NCI-H82 treated with DMSO at 0.1 percent for 48 hours (cell line): ENCODE measurements around the gene TP53.
"Not testable (repeated sequence)": the region's sequence is repeated elsewhere in the genome, so short reads cannot be mapped to it uniquely, and the experiment has no call there.

Source experiments
- DNase-seq: peaks from one replicate; lab custom pipeline; 2025; ENCODE audit not compliant: unreplicated experiment; lab: John Stamatoyannopoulos, UW

TP53 gene

GRCh38 chr17:7676533-7676932, 10.8 kb downstream of the TP53 start:
- no peak for DNase-seq

- DNase-seq: no peak
Observed at GRCh38 chr17:7674934-7675333, 12.4 kb downstream of the TP53 start.

DNA sequence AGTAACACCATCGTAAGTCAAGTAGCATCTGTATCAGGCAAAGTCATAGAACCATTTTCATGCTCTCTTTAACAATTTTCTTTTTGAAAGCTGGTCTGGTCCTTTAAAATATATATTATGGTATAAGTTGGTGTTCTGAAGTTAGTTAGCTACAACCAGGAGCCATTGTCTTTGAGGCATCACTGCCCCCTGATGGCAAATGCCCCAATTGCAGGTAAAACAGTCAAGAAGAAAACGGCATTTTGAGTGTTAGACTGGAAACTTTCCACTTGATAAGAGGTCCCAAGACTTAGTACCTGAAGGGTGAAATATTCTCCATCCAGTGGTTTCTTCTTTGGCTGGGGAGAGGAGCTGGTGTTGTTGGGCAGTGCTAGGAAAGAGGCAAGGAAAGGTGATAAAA, 14.1 kb downstream of the TP53 start:
- DNase-seq: no peak

DNA sequence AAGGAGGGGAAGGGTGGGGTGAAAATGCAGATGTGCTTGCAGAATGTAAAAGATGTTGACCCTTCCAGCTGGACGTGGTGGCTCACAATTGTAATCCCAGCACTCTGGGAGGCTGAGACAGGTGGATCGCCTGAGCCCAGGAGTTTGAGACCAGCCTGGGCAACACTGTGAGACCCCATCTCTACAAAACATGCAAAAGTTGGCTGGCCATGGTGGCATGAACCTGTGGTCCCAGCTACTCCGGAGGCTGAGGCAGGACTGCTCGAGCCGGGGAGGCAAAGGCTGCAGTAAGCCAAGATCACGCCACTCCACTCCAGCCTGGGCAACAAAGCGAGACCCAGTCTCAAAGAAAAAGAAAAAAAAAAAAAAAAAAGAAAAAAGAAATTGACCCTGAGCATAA, 18.8 kb downstream of the TP53 start:
- no peak for DNase-seq

DNA sequence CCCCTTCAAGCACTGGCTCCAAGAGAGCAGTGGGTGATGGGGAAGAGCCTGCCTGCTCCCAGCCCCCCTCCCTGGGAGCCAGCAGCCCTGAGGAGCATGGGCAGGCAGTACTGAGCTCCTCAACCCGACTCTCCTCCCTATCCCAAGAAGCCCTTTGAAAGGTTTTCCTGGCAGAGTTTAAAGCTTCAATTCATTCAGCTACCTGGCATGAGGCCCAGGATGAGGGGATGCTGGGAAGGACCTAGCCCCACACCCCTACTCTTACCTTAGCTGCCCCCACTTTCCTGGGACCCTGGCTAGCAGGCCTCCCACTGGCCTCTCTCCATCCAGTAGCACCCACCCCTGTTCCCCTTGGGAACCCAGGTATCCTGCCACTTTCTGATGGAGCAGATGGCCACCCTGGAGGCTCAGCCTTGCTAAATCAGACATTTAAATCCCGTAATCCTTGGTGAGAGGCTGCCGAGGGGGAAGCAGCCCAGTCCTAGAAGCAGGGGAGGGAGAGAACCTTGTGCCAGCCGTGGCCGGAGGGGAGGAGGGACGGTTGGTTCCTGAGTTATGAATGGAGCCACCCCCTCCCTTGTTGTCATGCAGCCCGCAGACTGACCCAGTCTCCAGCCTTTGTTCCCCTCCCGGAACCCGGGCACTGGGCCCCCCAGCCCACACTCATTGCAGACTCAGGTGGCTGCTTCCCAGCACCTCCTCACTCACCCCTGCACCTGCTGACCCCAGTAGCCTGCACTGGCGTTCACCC, 19.5 kb downstream of the TP53 start:
- peak; percentile 95 for DNase-seq

- peak; percentile 64 for DNase-seq
Observed at GRCh38 chr17:7656958-7657609, 30.2 kb downstream of the TP53 start.

DNA sequence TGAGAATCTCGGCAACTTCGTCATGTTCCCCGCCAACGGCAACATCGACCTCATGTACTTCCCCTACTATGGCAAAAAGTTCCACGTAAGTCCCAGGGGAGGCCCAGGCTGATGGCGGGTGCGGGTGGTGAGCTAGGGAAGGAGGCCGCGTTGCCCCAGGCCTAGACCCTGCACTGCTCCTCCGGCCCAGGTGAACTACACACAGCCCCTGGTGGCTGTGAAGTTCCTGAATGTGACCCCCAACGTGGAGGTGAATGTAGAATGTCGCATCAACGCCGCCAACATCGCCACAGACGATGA, 31.8 kb downstream of the TP53 start:
- DNase-seq: no peak

DNA sequence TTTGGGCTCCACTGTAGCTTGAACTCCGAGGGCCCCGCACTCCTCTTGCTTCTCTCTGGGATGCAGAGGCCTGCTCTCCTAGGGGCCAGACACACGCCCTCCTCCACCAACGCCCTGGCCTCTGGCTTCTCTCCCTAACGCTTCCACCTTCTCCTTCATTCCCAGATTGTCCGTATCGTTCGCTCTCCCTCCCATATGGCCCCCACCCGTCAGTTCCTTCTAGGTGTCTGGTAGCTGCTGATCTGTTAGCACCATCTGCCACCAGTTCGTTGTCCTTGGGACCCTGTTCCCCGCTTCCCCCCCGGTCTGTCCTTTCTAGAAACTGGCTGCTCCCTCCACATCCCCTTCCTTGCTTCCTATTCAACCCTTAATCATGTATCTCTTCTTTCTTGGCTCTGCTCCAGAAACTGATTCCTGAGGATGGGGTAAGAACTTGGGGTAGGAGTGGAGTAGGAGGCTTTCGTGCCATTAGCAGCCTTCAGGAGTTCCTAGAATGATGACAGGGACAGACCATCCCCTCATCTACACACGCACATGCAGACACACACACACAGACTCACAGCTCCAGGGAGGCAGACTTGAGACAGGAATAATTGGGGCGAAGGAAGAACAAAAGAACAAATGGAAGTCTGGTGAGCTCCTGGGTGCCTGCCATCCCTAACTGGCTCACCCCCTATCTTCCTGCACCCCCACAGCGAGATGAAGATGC, 32.3 kb downstream of the TP53 start:
- peak; percentile 41 for DNase-seq

DNA sequence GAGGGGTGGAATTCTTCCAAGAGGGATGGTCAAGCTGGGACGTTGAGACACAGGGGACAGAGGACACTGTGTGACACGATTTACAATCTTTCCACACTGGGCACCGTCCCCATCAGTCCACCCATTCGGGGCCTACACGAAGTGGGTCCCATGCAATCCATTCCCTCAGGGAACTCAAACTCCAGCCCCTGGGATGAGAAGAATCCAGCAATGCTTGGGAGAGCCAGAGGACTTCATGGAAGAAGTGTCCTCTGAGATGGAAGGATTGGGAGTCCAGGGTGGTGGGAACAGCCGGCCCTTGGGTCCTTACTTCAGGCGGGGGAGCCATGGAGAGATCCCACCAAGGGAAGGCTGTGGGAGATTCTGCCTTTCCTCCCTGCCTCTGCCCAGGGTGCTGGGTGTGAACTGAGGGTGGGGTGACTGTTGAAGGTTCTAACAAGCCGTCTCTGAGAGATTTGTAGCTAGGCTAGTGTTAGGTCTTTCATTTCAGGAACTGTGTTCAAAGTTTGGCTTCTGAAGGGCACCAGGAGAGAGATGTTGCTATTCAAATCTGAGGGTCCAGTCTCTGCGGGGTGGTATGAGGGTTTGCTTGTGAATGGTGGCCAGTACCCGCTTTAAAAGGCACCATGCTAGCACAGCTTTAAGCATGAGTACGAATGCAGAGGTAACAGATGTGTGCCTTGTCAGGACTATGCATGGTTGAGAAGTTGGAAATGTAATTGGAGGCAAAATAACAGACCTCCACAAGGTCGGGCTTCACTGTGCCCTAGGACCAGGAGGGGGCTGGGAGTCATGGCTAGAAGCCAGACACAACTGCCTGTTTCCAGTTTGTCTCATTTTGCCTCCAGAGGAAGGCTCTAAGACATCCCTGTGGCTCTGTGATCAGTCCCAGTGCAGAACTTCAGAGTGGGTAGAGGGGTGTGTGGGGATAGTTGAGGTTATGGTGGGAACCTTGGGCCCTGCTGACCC, 34.6 kb downstream of the TP53 start:
- DNase-seq: no peak

- no peak for DNase-seq
Observed at GRCh38 chr17:7651665-7652387, 35.5 kb downstream of the TP53 start.

- DNase-seq: no peak
Observed at GRCh38 chr17:7651097-7651664, 36.1 kb downstream of the TP53 start.

DNA sequence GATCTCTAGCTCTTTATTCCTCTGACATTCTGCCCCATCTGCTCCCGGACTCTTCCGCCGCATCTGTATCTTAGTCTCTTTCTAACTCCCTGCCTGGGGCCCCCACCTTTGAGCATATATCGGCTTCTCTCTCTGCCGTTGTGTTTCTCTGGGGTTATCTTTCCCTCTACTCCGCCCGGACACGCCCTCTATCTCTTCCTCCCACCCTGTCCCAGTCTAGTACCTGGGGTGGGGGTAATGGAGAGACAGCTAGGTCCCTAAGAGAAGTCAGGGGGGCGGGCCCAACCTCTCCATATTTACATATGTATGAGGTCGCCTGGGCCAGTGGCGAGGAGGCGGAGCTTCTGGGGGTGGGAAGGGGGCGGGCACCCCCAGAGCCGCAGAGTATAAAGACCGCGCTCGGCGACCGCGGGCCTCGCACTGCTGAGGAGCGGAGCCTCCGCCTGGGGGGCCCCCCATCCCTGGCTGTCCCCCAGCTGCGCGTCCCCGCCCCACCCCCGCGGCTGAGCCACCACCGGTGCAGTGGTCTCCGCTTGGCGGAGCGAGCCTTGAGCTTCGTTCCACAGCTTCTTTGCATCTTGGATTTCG, 36.7 kb downstream of the TP53 start, which contains the start of gene ATP1B2:
Gene ATP1B2 (plus strand): TSS at position 418 of the 588 bp plus-strand sequence. CDS start 593 bp downstream, outside the sequence.
- DNase-seq: peak; percentile 98

DNA sequence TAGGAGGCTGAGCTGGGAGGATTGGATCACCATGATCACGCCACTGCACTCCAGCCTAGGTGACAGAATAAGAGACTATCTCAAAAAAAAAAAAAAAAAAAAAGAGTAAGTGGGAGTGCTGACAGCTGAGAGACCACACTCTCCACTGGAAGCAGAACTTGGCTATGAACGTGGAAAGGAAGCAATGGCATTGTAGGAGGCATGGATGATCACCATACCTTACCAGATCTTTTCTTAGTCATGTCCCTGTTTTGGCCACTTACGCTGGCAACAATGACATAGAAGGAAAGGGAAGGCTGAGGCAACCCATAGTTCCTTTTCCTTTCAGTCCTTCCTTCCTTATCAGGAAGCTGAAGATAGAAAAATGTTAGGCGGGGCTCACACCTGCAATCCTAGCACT, 40.3 kb downstream of the TP53 start:
- no peak for DNase-seq

DNA sequence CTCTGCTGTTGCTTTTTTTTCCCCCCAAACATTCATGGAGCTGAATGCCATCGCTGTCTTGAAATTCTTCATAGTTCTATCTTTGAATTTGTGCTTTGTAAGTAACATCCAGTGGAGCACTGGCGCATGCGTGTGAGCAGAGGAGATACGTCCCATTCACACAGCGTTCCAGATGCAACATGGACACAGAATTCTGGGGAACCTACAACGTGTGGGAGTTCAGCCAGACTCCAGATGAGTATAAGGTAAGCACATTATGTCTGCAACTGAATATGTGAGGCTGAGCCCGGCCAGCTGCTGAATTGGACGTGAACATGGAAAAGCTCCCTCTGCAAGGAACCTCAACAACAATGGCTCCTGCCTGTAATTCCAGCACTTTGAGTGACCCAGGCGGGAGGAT, 40.8 kb downstream of the TP53 start:
- no peak for DNase-seq

GRCh38 chr17:7644775-7645174, 42.5 kb downstream of the TP53 start:
- no peak for DNase-seq

GRCh38 chr17:7641635-7642034, 45.7 kb downstream of the TP53 start:
- DNase-seq: not testable (repeated sequence)

DNA sequence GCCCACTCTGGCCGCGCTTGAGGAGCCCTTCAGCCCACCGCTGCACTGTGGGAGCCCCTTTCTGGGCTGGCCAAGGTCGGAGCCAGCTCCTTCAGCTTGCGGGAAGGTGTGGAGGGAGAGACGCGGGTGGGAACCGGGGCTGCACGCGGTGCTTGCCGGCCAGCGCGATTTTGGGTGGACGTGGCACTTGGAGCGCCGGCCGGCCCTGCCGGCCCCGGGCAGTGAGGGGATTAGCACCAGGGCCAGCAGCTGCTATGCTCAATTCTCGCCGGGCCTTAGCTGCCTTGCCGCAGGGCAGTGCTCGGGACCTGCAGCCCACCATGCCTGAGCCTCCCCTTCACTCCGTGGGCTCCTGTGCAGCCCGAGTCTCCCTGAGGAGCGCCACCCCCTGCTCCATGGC, 46.5 kb downstream of the TP53 start:
- no peak for DNase-seq

DNA sequence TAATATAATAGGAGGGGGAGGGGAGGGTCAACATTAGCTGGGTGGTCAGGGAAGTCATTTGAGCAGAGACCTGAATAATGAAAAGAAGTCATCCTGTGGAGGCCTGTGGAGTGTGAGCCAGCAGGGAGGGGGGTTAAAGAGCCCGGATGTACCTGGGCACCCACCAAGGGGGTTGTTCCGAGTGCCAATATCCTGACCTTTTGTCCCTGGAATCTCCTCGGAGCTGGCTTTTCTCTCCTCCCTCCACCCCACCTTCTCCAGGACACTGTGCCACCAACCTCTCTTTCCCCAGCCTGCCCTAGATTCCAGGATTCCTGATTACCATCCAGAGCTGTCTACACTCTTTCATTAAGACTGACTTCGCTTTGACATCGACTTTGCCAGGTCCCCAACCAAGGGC, 51.1 kb downstream of the TP53 start:
- no peak for DNase-seq

DNA sequence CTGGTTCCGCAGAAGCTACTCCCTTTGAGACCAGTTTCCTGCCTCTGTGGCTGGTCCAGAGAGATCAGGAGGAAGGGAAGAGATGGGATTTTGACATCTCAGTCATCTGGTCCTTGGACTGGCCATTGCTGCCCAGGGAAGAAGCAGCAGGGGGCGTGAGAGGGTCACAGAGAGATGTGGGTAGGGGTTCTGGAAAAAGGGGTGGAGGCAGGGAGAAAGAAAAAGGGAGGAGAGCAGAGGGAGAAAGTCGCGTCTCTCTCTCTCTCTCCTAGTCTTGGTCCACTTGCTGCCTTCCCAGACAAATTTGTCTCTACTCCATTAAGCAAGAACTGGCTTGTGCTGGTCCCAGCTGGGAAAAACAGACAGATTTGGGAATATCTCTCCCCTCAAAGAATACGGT, 52.9 kb downstream of the TP53 start:
- peak; percentile 79 for DNase-seq

- DNase-seq: no peak
Observed at GRCh38 chr17:7633093-7633492, 54.2 kb downstream of the TP53 start.
